ENCODE data around the gene DIO3.

GRCh38 chr14:101548710-101549109, 12.6 kb upstream of the DIO3 start:
- TF ChIP-seq CTCF (conservative IDR thresholded peaks at IDR 0.05; ENCODE audit: low read length), result no peak
- no peak for TF ChIP-seq EZH2phosphoT487 (IDR thresholded peaks at IDR 0.05; ENCODE audit: borderline replicate concordance, low read depth, low read length)
